Panc1 (cell line): ENCODE measurements around the gene USP10. TPM values are rescaled to one million over a fixed set of nuclear protein-coding genes. Genes with fewer than 3 reads are reported as not detected.

Experiments
- ATAC-seq: fragments of 200-7000 bp; cut with Tn5 transposase; 2 replicates; pipeline ENCODE4 v1.9.1; 2020; ENCODE audit warnings: mild to moderate bottlenecking, moderate library complexity
- BruUV-seq: library from RNA; stranded (reverse); fragments of 400-500 nt; replicated peaks from 2 replicates; lab custom pipeline; 2021; lab: Mats Ljungman, UMichigan
- CTCF ChIA-PET: fragments of 300-600 bp; sonication (Branson Sonifier 250); formaldehyde crosslinking; loops from one replicate; lab custom pipeline; 2022; ENCODE audit warnings: antibody characterized with exemption; lab: Charles Lee
- POLR2A ChIA-PET: fragments of 300-600 bp; sonication (Branson Sonifier 250); formaldehyde crosslinking; loops from one replicate; lab custom pipeline; 2022; ENCODE audit warnings: antibody characterized with exemption; lab: Charles Lee
- DNase-seq: peaks from one replicate; pipeline ENCODE4 v3.0.0-alpha.2; 2010; ENCODE audit warnings: low read depth, low spot score
- H3K27ac ChIP-seq: 2 replicates; pipeline ENCODE4 v1.5.1; 2011; ENCODE audit warnings: mild to moderate bottlenecking, low read length, inconsistent platforms
- H3K27me3 ChIP-seq: fragments of 200-500 bp; sonication (Bioruptor generic); 2 replicates; pipeline ENCODE4 v1.6.0; 2014; ENCODE audit warnings: low read length, inconsistent platforms; ENCODE audit not compliant: control insufficient read depth, insufficient read depth
- H3K36me3 ChIP-seq: fragments of 200-500 bp; sonication (Bioruptor generic); 2 replicates; pipeline ENCODE4 v1.5.1; 2014; ENCODE audit warnings: inconsistent platforms, mild to moderate bottlenecking, low read length, moderate library complexity; ENCODE audit not compliant: control insufficient read depth, insufficient read depth
- H3K4me1 ChIP-seq: 2 replicates; pipeline ENCODE4 v1.5.1; 2011; ENCODE audit warnings: inconsistent platforms, mild to moderate bottlenecking, low read length, moderate library complexity; ENCODE audit not compliant: control insufficient read depth, insufficient read depth
- H3K4me3 ChIP-seq, 2 experiments: 2 replicates each; pipeline ENCODE4 v1.5.1; 2011 to 2012; ENCODE audit warnings: low read depth in 2 of 2, low read length in 2 of 2, mild to moderate bottlenecking in 2 of 2, inconsistent platforms in 1 of 2, moderate library complexity in 1 of 2
- H3K9me3 ChIP-seq: fragments of 200-500 bp; sonication (Bioruptor generic); 2 replicates; pipeline ENCODE4 v1.5.1; 2014; ENCODE audit warnings: low read depth, mild to moderate bottlenecking, inconsistent platforms, low read length, moderate library complexity; ENCODE audit not compliant: control insufficient read depth, insufficient read depth
- CTCF ChIP-seq: fragments of 450-650 bp; IDR thresholded peaks from 2 replicates; pipeline ENCODE4 v1.5.1; 2017; ENCODE audit warnings: mild to moderate bottlenecking
- POLR2AphosphoS5 ChIP-seq: IDR thresholded peaks from 2 replicates; pipeline ENCODE4 v1.6.1; 2012; ENCODE audit warnings: mild to moderate bottlenecking, low read depth, low read length, moderate library complexity
- REST ChIP-seq, 2 experiments: IDR thresholded peaks; 2 replicates each; pipeline ENCODE4 v1.6.1; 2011 to 2012; ENCODE audit warnings: low read depth in 2 of 2, control low read depth in 1 of 2, low read length in 1 of 2, mild to moderate bottlenecking in 1 of 2, moderate library complexity in 1 of 2; ENCODE audit not compliant: insufficient read depth in 1 of 2
- SIN3A ChIP-seq: IDR thresholded peaks from 2 replicates; pipeline ENCODE4 v1.6.1; 2012; ENCODE audit warnings: low read depth, mild to moderate bottlenecking, low read length, moderate library complexity, borderline replicate concordance; ENCODE audit not compliant: insufficient read depth
- TCF7L2 ChIP-seq: IDR thresholded peaks from 2 replicates; pipeline ENCODE4 v1.6.1; 2011; ENCODE audit warnings: mild to moderate bottlenecking, low read depth, low read length, inconsistent platforms
- in situ Hi-C: cut with HindIII; loops from 2 replicates; pipeline ENCODE4 v1.10.0; 2016; ENCODE audit warnings: low sequenced_read_pairs, low pct_unique_long_range_greater_than_20kb
- intact Hi-C: fragments of 100-400 bp; cut with micrococcal nuclease; formaldehyde crosslinking; loops from one replicate; pipeline ENCODE4 v1.10.0; 2022; ENCODE audit not compliant: unreplicated experiment
- total RNA-seq: library from RNA; stranded (reverse); gene quantifications from one replicate; pipeline ENCODE4 v1.2.1, GENCODE V29; 2021; ENCODE audit not compliant: unreplicated experiment

Gene USP10
- total RNA-seq, 1 experiment from 2014 or later, result 77.4 TPM

- Histone ChIP-seq H3K4me3 (no peak overlapping the region), H3K27me3 (no peaks in the 10 kb centered on the region), H3K9me3 (no peaks in the 10 kb centered on the region), H3K36me3 (peaks cover 11% of the 10 kb centered on the region), H3K27ac (no peak overlapping the region), H3K4me1 (peaks cover 29% of the 10 kb centered on the region)
- POLR2A ChIA-PET, result no interaction called here
- DNase-seq (no peak), ATAC-seq (no peak)
- CTCF ChIA-PET, result no interaction called here
- in situ Hi-C loops (no loop called here), intact Hi-C loops (no loop called here)
- no peak for TF ChIP-seq POLR2AphosphoS5
- no peak for TF ChIP-seq REST (IDR thresholded peaks at IDR 0.05; ENCODE audit: insufficient read depth in 1 of 2, low read depth in 2 of 2, low read length in 1 of 2)
- TF ChIP-seq CTCF, result no peak
- TF ChIP-seq SIN3A, result no peak
- TF ChIP-seq TCF7L2, result no peak
- BruUV-seq, result no TSS peak
Observed at GRCh38 chr16:84703681-84704080, 3.9 kb downstream of the USP10 start.

- Histone ChIP-seq H3K27me3 (no peaks in the 10 kb centered on the region), H3K4me1 (peaks cover 29% of the 10 kb centered on the region), H3K36me3 (peaks cover 11% of the 10 kb centered on the region), H3K4me3 (no peak overlapping the region), H3K27ac (no peak overlapping the region), H3K9me3 (no peaks in the 10 kb centered on the region)
- intact Hi-C loops, result no loop called here
- CTCF ChIA-PET, result no interaction called here
- DNase-seq (no peak), ATAC-seq (no peak)
- BruUV-seq, result no TSS peak
- POLR2A ChIA-PET, result no interaction called here
- TF ChIP-seq SIN3A (no peak), REST (IDR thresholded peaks at IDR 0.05; ENCODE audit: insufficient read depth in 1 of 2, low read depth in 2 of 2, low read length in 1 of 2) (no peak), TCF7L2 (no peak), CTCF (no peak), POLR2AphosphoS5 (no peak)
- in situ Hi-C loops, result no loop called here
Observed at GRCh38 chr16:84704253-84704652, 4.5 kb downstream of the USP10 start.
